HG02885 (cell line): ENCODE measurements around the gene INO80B.
"Not testable (repeated sequence)": the region's sequence is repeated elsewhere in the genome, so short reads cannot be mapped to it uniquely, and the experiment has no call there.

ENCODE experiments used
- ATAC-seq: cut with Tn5 transposase; IDR thresholded peaks from one replicate; pipeline ENCODE4 v1.9.1; 2021; ENCODE audit warnings: mild to moderate bottlenecking; ENCODE audit not compliant: unreplicated experiment, poor library complexity

INO80B gene

DNA sequence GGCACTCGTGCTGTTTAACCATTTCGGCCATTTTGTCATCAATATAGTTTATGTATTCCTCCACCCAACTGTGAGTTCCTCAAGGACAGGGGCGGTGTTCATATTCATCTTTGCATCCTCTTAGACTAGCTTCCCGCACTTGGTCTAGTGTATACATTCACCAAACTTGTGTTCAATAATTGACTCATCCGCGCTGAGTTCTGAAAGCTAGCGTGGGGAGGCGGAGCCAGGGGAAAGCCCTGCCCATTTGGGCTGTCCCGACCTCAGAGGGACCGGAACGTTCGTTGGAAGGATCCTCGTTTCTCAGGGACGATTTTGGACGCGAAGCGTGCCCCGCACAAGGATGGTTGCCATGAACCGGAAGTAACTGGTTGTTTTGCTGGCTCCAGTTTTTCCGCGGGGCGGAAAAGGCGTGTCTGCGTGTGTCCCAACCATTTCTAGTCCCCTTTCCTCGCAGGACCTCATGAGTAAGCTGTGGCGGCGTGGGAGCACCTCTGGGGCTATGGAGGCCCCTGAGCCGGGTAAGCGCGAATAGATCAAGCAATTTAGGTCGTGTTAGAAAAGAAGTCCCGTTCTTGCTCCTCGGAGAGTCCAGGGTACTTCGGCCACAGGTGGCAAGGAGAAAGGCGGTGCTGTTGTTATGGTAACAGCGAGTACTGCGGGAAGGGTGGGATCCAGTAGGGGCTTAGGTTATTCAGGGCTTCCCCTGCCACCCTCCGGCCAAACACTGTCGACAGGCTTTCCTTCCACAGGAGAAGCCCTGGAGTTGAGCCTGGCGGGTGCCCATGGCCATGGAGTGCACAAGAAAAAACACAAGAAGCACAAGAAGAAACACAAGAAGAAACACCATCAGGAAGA, at the start of gene INO80B:
Gene INO80B, plus strand, starts transcription at position 434 of the 858 bp plus-strand sequence. Its CDS starts 30 bp downstream, at position 464.
- peak; percentile 45 for ATAC-seq

DNA sequence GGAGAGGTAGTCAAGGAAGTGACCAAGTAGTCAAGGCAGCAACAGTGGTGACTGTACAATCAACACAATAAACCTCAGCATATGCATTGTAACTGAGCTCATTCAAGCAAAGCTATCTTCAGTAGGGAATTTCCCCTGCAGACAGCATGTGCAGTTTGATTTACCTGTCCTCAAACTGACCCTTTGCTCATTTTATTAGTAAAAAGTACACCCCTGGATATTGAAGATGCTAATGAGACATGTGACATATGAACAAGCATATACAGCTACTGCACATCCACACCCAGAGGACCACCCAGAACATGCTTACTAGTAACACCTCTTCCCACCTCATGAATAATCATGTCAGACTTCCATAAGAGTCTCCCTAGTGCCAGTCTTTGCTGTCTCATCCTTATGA, 48.9 kb upstream of the INO80B start:
- ATAC-seq = peak; percentile 53

DNA sequence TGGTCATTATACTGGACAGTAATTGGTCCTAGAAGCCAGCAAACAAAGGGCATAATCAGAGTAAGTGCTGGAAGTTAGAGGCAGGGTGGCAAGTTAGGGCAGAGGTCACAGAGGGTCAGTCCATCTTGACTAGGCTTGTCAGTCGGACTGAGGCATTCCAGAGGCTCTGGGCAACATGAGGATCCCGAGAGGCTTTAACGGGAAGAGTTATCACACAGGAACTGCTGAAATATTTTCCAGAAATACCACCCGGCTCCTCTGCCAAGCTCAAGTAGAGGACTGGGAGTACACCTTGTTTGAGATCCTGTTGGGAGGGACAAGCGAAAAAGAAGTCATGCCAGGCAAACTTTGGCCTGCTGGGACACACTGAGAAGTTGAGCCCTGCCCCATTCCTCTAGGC, 47.2 kb upstream of the INO80B start:
- ATAC-seq = no peak

DNA sequence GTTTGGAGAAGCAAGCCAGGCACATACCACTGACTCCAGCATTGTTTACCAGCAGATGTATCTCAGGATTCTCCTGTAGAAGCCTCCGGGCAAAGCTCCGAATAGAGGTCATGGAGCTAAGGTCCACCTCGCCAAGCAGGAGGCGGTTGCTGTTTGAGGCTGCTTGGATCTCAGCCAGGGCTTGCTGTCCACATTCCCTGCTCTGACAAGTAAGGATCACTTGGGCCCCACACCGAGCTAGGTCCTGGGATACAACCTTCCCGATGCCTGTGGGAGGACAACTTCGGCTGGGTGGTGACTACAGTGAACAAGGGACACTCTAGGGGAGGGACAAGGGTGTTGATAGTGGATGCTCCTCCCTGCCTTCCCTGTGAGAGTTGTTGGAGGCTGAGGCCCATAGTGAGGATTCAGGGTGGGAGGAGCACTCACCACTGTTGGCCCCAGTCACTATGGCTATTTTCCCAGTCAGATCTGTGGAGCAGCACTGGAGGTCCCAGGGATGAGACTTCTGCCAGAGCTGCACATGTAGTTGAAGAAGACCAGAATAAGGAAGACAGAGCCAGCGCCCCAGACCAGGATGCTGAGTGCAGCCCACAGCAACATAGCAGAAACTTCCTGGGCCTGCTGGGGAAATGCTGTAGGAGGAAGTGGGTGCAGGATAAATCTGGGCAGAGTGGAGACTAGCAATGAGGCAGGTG, 41.7 kb upstream of the INO80B start:
- no peak for ATAC-seq

DNA sequence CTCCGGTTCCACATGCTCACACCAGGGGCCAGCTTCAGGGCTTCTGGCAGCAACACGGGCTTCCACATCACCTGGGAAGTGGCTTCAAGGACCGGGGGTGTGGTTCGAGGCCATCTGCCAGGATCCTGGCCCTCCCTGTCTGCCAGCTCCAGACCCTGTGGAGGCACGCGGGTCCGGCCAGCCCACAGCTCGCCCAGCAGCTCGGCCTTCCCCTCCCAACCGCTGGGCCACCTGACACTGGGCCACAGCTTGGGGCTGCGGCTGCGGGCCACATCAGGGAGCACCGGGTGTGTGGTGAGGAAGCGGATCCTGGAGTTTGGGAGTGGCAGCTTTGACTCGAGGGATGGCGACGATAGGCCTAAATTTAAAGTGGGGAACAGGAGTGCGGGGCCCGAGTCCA, 40.4 kb upstream of the INO80B start:
- ATAC-seq = no peak

DNA sequence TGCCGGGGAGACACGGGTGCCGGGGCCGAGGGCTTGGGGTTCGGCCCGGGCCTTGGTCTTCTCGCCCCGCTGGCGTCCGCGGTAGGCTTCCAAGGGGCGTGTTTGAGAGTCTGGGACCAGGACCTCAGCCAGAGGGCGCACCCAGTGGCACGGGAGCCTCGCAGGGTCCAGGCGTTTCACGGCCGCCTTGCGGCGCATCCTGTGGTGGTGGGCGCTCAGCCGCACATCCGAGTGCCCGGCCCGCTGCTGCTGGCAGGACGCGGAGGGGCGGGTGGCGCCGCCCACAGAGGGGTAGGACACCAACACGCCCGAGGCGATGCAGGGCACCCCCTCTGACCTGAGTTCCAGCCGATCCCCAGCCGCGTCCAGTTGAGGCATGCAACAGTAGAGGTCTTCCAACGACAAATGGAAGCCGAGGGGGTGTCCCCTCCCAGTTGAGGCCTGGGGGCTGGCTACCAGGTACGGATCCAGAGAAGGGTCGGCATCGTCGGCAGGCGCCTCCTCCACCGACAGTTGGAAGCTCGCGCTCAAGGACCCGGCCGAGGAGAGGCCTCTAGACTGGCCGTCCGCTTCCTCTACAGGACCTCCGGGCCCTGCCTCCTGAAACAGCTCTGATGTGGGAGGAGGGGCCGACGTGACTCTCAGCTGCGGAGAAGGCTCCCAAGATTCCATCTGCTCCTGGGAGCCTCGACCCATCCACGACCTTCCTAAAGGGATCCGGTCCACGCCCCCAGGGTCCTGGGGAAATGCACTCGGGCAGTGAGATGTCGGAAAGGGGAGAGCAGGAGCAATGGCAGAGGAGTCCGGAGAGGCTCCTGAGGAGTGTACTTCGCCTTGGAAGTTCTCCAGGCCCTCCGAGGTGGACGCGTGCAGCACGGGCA, 39.8 kb upstream of the INO80B start:
- ATAC-seq = no peak

DNA sequence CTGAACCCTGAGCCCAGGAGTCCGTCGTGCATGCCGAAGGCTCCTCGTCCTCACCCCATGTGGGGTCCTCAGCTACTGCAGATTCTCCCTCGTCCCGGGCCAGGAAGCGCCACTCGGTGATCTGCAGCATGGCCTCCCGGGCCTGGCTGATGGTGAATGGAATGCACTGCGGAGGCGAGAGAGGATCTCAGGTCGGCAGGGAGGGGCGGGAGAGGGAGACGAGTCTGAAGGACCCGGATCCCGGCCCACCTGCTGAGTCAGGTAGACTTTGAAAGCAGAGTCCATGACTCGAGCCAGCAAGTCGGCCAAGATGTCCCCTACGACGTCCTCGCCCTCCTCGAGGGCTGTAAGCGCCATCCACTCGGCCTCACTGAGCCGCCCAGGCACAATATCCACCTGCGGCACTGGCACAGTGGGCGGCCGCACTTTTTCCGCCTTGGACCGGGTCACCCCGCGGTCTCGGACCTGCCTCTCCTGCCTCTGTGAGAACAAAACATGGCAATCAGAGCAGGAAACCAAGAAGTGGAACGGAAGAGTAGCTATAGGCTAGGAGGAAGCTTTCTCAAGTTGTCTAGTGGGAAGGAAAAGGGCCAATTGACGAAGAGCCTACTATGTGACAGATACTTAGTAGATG, 39.0 kb upstream of the INO80B start:
- no peak for ATAC-seq

DNA sequence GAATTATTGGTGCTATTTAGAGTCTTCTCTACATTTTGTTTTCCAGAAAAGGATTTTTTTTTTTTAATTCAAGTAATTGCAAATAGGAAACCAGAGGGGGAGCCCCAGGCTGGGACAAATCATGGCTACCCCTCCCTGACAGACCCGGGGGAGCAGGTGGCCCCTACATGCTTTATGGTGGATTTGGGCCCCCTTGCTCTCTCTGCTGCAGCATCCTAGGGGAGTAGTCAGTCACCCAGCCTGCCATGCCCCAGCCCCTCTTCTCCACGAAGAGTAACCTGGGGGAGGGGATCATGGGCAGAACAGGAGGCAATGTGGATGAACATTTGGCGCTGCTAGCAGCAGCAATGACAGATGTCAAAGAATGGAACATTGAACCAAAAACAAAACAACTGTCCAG, 38.1 kb upstream of the INO80B start:
- no peak for ATAC-seq

DNA sequence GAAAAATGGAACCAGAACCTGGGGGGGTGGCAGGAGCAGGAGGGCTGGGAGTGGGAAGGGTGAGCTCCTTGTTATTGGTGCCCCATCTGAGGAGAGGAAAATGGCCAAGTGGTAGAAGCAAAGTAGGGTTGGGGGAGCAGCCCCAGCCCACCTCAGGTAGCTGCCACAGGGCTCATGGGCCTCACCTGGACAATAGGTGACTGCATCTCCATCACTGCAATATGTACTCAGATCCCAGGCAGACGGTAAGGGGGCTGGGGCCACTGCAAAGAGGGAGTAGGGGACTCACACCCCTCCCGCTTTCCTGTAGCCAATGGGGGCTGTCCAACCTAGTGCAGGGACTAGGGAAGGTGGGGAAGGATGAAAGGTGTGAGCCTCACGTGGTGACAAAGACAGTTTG, 37.7 kb upstream of the INO80B start:
- ATAC-seq = no peak

DNA sequence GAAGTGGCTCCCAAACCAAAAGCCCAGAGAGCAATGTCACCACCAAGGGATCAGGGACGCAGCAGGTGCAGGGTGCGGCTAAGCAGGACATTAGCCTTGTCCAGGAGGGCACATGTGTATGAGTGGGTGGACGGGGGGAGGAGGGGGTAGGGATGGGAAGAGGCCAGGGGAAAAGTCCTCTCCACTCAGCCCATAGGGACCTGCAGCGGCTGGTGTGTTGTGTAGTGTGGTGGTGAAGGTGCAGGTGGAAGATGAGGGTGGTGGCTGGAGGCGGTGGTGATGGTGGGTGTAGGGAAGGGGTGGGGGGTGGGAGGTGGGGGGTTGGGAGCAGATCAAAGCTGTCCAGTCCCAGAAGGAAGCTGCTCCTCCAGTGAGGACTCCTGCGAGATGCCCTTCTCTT, 37.1 kb upstream of the INO80B start:
- ATAC-seq = no peak

DNA sequence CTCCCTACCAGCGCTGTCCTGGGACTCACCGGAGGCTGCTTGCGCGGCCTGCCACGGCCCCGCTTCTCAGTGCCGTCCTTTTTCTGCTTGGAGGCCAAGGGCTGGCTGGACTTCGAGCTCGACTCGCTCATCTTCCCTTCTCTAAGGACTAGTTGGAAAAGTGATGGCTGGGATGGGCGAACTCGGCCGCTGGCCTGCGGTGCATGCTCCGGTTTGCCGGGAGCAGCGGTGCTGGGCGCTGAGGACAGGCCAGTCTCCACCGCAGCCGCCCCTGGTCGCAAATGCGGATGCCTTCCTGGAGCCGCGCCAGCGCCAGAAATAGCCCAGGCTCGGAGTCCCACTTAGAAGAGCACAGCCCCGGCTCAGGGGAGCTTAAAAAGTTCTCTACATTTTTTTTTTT, 36.6 kb upstream of the INO80B start:
- ATAC-seq = no peak

DNA sequence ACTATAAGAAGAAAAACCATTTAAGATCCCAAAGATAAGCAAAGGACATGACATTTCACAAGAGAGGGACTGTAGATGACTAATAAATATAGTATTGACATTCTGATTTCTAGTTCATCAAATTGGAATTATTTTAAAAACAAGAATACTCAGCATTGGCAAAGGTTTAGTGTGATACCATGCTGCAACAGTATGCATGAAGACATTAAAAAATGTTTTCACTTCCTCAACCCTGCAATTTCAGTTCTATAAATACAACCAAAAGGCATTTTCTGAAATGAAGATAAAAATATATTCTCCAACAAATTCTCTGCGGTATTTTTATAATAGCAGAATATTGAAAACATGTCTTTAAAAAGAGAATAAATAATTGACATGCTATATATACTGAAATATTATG, 35.5 kb upstream of the INO80B start:
- ATAC-seq = no peak

DNA sequence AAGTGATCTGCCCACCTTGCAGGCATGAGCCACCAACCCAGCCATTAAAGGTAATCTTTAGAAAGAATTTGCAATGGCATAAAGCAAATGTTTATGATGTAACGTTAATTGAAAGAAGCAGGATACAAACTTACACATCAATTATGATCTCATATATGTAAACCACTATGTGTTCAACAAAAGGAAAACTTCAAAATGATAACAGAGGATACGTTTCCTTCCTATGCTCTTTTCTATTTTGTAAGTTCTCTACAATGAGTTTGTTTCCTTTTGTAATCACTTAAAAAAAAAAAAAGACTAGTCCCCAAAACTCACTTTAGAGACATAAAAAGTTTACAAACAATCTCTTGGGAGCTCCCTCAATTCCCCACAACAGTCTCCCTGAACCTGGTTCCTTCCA, 34.9 kb upstream of the INO80B start:
- no peak for ATAC-seq

DNA sequence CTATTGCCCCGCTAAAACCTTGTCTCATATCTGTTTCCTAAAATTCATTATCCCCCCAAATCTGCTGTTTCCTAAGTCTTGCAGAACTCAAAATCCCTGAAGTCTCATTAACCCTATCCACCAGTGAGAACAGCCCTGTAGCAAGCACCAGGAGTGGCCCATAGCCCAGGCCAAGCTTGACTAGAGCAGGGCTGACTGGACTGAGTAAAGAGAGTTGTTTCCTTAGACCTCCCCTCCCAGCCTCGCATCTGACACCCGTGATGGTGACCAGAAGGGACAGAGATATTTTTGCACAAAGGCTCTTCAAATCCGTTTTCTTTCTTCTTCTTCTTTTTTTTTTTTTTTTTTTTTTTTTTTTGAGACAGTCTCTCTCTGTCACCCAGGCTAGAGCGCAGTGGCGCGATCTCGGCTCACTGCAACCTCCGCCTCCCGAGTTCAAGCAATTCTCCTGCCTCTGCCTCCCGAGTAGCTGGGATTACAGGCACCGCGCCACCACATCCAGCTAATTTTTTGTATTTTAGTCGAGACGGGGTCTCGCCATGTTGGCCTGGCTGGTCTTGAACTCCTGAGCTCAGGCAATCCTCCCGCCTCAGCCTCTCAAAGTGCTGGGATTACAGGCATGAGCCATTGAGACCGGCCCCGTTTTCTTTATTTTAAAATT, 34.3 kb upstream of the INO80B start:
- not testable (repeated sequence) for ATAC-seq

DNA sequence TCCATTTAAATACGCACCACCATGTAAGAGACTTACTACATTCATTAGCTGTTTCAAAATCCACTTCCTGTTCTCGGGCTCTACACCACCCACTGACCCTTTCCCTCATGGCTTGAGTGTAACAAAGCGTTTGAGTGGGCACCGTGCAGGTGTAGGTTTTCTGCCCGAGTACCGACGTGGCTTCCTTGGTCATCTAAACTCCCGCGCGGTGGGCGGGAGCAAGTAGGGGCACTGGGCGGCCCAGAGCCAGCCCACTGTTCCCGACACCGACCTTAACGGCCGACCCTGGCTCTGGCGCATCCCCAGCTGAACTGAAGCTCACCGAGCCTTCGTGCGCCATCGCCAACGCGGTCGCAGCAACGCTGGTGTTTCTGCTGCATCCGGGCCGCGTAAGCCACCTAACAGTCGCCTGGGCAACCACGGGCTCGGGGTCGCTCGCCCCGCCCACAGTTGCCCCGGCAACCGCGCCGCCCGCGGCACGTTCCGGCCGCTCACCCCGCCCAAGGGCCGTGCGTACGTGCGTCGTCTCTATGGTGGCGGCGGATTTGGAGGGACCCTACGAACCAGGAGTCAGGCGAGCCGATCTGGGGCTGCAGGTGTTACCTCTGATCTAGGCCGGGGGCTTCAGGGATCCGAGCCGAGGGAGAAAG, 33.5 kb upstream of the INO80B start, which contains the start of the genes C2orf81 and WDR54:
Gene C2orf81, minus strand, starts transcription at position 399 of the 650 bp plus-strand sequence. Its CDS starts 59 bp downstream, at position 340.
Gene WDR54, plus strand, starts transcription at position 510 of the 650 bp plus-strand sequence. CDS start 424 bp downstream, outside the sequence.
- peak; percentile 96 for ATAC-seq

DNA sequence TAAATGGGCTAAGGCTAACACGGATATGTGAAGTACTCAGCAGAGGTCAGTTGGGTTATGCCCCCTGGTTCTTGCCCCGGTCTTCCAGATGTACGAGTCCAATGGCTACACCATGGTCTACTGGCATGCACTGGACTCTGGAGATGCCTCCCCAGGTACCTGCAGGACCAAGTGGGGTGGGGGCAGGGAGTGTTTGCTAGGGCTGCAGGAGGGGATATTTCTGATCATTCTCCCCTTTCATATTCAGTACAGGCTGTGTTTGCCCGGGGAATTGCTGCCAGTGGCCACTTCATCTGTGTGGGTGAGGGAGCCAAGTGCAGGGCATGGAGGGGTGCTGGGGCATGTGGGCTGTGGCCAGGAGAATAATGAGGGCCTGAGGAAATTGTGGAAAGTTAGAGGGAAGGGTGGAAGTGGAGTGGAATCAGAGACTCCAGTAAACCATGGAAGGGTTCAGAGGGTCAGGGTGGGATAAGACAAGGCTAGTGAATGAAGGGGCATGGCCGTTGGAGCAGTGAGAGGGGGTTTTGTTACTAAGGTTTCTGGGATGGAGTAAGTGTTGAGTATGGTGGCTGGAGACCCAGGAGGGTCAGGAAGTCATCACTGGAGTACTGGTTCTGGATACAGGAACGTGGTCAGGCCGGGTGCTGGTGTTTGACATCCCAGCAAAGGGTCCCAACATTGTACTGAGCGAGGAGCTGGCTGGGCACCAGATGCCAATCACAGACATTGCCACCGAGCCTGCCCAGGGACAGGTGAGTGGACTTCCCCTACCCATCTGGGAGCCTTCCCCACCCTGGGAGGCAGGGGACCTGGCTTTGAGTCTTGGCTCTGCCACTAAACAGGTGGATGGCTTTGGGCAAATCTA, 31.4 kb upstream of the INO80B start:
- no peak for ATAC-seq

DNA sequence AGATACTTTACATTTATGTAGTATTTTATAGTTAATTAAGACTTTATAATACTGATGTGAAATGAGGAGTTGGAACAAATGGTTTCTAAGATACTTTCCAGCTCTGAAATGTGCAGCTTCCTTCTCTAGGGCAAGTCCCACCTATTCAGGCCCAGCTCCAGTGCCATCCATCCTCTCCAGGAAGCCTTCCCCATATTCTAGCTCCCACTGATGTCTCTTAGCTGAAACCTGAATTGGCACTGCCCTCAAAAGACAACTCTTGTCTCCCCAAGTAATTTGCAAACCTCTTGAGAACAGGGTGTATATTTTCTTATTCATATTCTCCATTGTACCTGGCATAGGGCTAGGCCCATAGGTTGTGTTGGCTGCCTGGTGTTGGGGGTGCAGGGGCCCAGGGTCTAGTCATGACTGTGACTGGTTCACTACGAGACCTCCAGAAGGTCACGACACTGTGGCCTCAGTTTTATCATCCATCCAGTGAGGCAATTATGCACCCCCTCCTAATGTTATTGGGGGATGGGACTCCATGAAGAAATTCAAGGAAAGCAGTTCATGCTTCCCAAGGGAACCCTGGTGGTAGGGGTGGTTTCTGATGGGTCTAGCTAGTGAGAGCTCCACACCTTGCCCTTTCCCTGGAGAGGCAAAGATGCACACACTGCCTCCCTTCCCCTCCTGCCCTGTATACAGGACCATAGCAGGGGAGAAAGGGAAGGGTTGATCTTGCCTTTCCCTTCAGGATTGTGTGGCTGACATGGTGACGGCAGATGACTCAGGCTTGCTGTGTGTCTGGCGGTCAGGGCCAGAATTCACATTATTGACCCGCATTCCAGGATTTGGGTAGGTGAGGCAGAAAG, 30.5 kb upstream of the INO80B start:
- ATAC-seq = no peak
